ENCODE data around the gene XPNPEP1.

XPNPEP1 gene

GRCh38 chr10:109966961-109967738 lies 43.8 kb upstream of the XPNPEP1 start:
- Histone ChIP-seq H3K9me3 (ENCODE audit: insufficient read depth, low read length) (no peaks in the 10 kb centered on the region), H3K36me3 (ENCODE audit: insufficient read depth, insufficient read length, low read length) (no peaks in the 10 kb centered on the region), H3K27me3 (ENCODE audit: insufficient read depth, insufficient read length) (no peaks in the 10 kb centered on the region), H3K4me1 (ENCODE audit: insufficient read depth, insufficient read length) (peaks cover 2% of the 10 kb centered on the region), H3K4me3 (ENCODE audit: insufficient read length, low read depth) (no peak overlapping the region), H3K9ac (ENCODE audit: insufficient read length, low read depth) (no peak overlapping the region)
- TF ChIP-seq YY1 (IDR thresholded peaks at IDR 0.05; ENCODE audit: insufficient read depth, insufficient read length) (no peak), SUZ12 (IDR thresholded peaks at IDR 0.05; ENCODE audit: extremely low read depth, insufficient read depth, insufficient read length) (no peak), ZNF274 (IDR thresholded peaks at IDR 0.05; ENCODE audit: low read depth, low read length) (no peak)
- DNase-seq (ENCODE audit: low read depth, low spot score) = no peak

- Histone ChIP-seq H3K9me3 (ENCODE audit: insufficient read depth, low read length) (no peaks in the 10 kb centered on the region), H3K36me3 (ENCODE audit: insufficient read depth, insufficient read length, low read length) (no peaks in the 10 kb centered on the region), H3K4me1 (ENCODE audit: insufficient read depth, insufficient read length) (peaks cover 2% of the 10 kb centered on the region), H3K27me3 (ENCODE audit: insufficient read depth, insufficient read length) (no peaks in the 10 kb centered on the region), H3K9ac (ENCODE audit: insufficient read length, low read depth) (no peak overlapping the region), H3K4me3 (ENCODE audit: insufficient read length, low read depth) (no peak overlapping the region)
- TF ChIP-seq ZNF274 (IDR thresholded peaks at IDR 0.05; ENCODE audit: low read depth, low read length) (no peak), YY1 (IDR thresholded peaks at IDR 0.05; ENCODE audit: insufficient read depth, insufficient read length) (no peak), SUZ12 (IDR thresholded peaks at IDR 0.05; ENCODE audit: extremely low read depth, insufficient read depth, insufficient read length) (no peak)
- DNase-seq (ENCODE audit: low read depth, low spot score) = no peak
These were observed 41.0 kb upstream of the XPNPEP1 start for GRCh38 chr10:109964318-109964717.

- H3K36me3 ChIP-seq (ENCODE audit: insufficient read depth, insufficient read length, low read length) = no peaks in the 10 kb centered on the region
- H3K9ac ChIP-seq (ENCODE audit: insufficient read length, low read depth) = no peak overlapping the region
- H3K4me1 ChIP-seq (ENCODE audit: insufficient read depth, insufficient read length) = peaks cover 2% of the 10 kb centered on the region
- no peak for DNase-seq (ENCODE audit: low read depth, low spot score)
- no peak overlapping the region for H3K4me3 ChIP-seq (ENCODE audit: insufficient read length, low read depth)
- no peaks in the 10 kb centered on the region for H3K9me3 ChIP-seq (ENCODE audit: insufficient read depth, low read length)
- TF ChIP-seq YY1 (IDR thresholded peaks at IDR 0.05; ENCODE audit: insufficient read depth, insufficient read length) (no peak), SUZ12 (IDR thresholded peaks at IDR 0.05; ENCODE audit: extremely low read depth, insufficient read depth, insufficient read length) (no peak), ZNF274 (IDR thresholded peaks at IDR 0.05; ENCODE audit: low read depth, low read length) (no peak)
- H3K27me3 ChIP-seq (ENCODE audit: insufficient read depth, insufficient read length) = no peaks in the 10 kb centered on the region
These were observed 40.1 kb upstream of the XPNPEP1 start for GRCh38 chr10:109963439-109963838.

- TF ChIP-seq ZNF274 (IDR thresholded peaks at IDR 0.05; ENCODE audit: low read depth, low read length) = no peak
- TF ChIP-seq YY1 (IDR thresholded peaks at IDR 0.05; ENCODE audit: insufficient read depth, insufficient read length) = no peak
- no peak for TF ChIP-seq SUZ12 (IDR thresholded peaks at IDR 0.05; ENCODE audit: extremely low read depth, insufficient read depth, insufficient read length)
- Histone ChIP-seq H3K9ac (ENCODE audit: insufficient read length, low read depth) (no peak overlapping the region), H3K4me1 (ENCODE audit: insufficient read depth, insufficient read length) (no peaks in the 10 kb centered on the region), H3K36me3 (ENCODE audit: insufficient read depth, insufficient read length, low read length) (no peaks in the 10 kb centered on the region), H3K4me3 (ENCODE audit: insufficient read length, low read depth) (no peak overlapping the region), H3K9me3 (ENCODE audit: insufficient read depth, low read length) (no peaks in the 10 kb centered on the region), H3K27me3 (ENCODE audit: insufficient read depth, insufficient read length) (no peaks in the 10 kb centered on the region)
- DNase-seq (ENCODE audit: low read depth, low spot score) = no peak
These were observed 38.9 kb upstream of the XPNPEP1 start for GRCh38 chr10:109962247-109962646.

GRCh38 chr10:109961174-109962001 lies 38.1 kb upstream of the XPNPEP1 start:
- Histone ChIP-seq H3K36me3 (ENCODE audit: insufficient read depth, insufficient read length, low read length) (no peaks in the 10 kb centered on the region), H3K4me1 (ENCODE audit: insufficient read depth, insufficient read length) (no peaks in the 10 kb centered on the region), H3K9me3 (ENCODE audit: insufficient read depth, low read length) (no peaks in the 10 kb centered on the region), H3K4me3 (ENCODE audit: insufficient read length, low read depth) (no peak overlapping the region), H3K9ac (ENCODE audit: insufficient read length, low read depth) (no peak overlapping the region), H3K27me3 (ENCODE audit: insufficient read depth, insufficient read length) (no peaks in the 10 kb centered on the region)
- no peak for DNase-seq (ENCODE audit: low read depth, low spot score)
- TF ChIP-seq YY1 (IDR thresholded peaks at IDR 0.05; ENCODE audit: insufficient read depth, insufficient read length) (no peak), ZNF274 (IDR thresholded peaks at IDR 0.05; ENCODE audit: low read depth, low read length) (no peak), SUZ12 (IDR thresholded peaks at IDR 0.05; ENCODE audit: extremely low read depth, insufficient read depth, insufficient read length) (no peak)

GRCh38 chr10:109960682-109961081 lies 37.4 kb upstream of the XPNPEP1 start:
- Histone ChIP-seq H3K4me1 (ENCODE audit: insufficient read depth, insufficient read length) (no peaks in the 10 kb centered on the region), H3K27me3 (ENCODE audit: insufficient read depth, insufficient read length) (no peaks in the 10 kb centered on the region), H3K9ac (ENCODE audit: insufficient read length, low read depth) (no peak overlapping the region), H3K36me3 (ENCODE audit: insufficient read depth, insufficient read length, low read length) (no peaks in the 10 kb centered on the region), H3K9me3 (ENCODE audit: insufficient read depth, low read length) (no peaks in the 10 kb centered on the region), H3K4me3 (ENCODE audit: insufficient read length, low read depth) (no peak overlapping the region)
- TF ChIP-seq SUZ12 (IDR thresholded peaks at IDR 0.05; ENCODE audit: extremely low read depth, insufficient read depth, insufficient read length) (no peak), ZNF274 (IDR thresholded peaks at IDR 0.05; ENCODE audit: low read depth, low read length) (no peak), YY1 (IDR thresholded peaks at IDR 0.05; ENCODE audit: insufficient read depth, insufficient read length) (no peak)
- DNase-seq (ENCODE audit: low read depth, low spot score) = no peak
